ENCODE results near the gene HCRT.

HCRT gene

DNA sequence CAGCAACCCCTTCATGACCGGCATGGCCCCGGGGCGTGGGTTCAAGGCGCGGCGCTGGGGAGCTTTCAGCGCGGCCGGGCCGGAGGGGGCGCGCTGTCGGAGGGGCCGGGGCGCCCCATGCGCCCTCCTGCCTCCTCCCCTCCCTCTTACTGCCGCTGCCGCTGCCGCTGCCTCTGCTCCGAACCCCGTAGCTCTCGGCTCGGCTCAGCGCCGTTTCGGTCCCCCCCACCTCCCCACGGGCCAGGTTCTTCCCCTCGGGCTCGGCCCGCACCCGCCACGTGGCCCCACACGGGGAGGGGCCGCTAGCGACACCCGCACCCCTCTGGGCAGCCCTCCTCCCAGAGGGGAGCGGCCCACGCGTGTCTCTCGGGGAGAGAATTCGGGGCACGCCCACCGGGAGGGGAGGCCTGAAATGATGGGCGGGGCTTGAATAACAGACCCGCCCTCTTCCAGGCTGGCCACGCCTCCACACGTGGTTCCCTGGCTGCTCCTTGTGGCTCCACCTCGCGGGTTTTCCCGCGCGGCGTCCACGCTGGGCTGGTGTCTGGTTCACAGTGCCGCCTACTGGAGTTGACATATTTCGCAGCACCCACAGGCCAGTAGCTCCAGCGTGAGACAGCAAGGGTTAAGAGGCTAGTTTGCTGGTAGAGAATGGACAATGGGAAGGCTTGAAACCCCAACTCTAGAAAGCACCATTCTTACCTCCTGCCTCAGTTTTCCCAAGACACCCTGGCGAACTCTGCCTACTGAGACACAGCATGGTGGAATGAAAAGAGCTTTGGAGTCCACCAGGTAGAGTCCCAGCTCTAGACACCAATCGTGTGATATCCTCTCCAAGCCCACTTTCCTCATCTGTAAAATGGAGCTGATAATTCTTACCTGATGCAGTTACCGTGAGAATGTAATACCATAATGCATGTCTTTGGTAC lies 4.1 kb downstream of the HCRT start, which contains the start of gene KCNH4:
KCNH4 (minus strand) TSS at position 221 of the 929 bp plus-strand sequence; CDS start at position 24, 197 bp downstream.
- in situ Hi-C loops (cut with HindIII; ENCODE audit: low sequenced_read_pairs): no loop called here

GRCh38 chr17:42180411-42180921 lies 4.8 kb downstream of the HCRT start:
- in situ Hi-C loops (cut with HindIII; ENCODE audit: low sequenced_read_pairs): no loop called here

DNA sequence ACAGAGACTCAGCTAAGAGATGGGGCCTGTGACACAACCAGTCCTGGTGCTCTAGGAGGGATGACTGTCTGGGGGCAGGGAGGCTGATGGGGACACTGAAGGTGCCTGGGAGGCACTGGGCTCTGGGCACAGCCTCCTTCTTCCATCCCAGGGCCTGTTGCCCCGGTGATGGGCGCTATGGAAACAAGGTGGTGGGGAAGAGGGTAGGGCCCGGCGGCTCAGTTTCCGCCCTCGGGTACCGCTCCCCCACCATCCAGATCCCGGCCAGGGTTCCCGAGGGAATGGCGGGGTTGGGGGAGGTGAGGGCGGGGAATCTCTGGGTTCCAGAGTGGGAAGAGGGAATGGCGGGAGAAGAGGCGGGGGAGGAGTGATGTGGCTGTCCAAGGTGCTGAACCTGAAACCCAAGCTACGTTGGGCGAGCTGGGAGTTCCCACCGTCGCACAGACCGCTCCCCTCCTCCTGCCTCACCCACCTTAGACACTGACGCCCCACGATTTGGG lies 5.3 kb downstream of the HCRT start:
- in situ Hi-C loops (cut with HindIII; ENCODE audit: low sequenced_read_pairs): loop anchor here (5.0 kb wide), 1 partner anchor 43 kb away; no protein-coding TSS in a partner anchor

DNA sequence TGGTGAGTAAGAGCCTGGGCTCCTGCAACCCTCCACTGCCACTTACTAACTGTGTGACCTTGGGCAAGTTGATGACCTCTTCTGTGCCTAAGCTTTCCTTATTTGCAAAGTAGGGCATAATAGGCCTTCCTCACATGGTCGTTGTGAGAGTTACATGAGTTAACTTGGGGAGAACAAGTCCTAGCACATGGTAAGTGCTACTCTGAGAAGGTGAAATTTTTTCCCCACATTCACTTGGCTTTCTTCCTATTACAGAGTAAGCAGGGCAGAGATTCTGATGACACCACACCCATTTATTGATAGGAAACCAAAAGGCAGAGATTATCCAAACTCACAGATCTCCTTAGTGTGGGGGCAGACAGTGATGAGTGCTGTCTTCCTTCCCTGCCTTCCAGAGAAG lies 5.9 kb downstream of the HCRT start:
- in situ Hi-C loops (cut with HindIII; ENCODE audit: low sequenced_read_pairs): loop anchor here (5.0 kb wide), 1 partner anchor 42 kb away; no protein-coding TSS in a partner anchor

DNA sequence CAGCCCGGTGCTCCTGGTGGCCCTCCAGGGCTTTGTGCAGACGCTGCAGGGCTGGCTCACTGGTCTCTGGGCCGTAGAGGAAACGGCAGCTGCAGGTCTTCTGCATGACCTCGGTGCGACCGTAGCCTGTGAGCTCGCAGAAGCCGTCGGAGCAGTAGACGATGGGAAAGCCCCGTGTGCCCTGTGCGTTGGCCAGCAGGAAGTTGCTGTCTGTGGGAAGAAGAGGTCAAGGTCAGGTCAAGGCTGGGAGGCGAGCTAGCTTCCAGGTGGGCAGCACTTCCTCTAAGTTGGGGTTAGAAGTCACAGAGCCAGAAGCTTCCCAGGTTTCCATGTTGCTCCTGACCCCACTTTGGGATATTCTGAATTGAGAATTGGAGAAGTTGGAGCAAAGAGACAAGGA lies 6.4 kb downstream of the HCRT start:
- in situ Hi-C loops (cut with HindIII; ENCODE audit: low sequenced_read_pairs): loop anchor here (5.0 kb wide), 1 partner anchor 42 kb away; no protein-coding TSS in a partner anchor

DNA sequence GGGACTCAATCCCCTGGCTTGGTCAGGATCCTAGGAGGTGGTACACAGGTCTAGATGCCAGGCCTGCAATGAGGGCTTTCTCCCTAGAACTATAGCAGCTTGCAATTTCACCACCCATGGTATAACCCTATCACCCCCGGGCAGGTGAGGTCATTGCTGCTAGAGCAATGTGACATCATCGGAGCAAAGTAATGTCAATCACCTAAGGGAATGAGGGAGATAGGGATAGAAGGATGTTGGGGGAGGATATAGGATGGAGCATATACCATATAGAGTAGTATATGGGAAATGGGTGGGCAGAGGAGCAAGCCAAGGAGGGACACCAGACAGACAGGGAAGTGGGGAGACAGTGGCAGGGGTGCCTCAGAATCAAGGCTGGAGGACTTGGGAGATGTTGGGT lies 7.6 kb downstream of the HCRT start:
- in situ Hi-C loops (cut with HindIII; ENCODE audit: low sequenced_read_pairs): loop anchor here (5.0 kb wide), 1 partner anchor 40 kb away; no protein-coding TSS in a partner anchor

DNA sequence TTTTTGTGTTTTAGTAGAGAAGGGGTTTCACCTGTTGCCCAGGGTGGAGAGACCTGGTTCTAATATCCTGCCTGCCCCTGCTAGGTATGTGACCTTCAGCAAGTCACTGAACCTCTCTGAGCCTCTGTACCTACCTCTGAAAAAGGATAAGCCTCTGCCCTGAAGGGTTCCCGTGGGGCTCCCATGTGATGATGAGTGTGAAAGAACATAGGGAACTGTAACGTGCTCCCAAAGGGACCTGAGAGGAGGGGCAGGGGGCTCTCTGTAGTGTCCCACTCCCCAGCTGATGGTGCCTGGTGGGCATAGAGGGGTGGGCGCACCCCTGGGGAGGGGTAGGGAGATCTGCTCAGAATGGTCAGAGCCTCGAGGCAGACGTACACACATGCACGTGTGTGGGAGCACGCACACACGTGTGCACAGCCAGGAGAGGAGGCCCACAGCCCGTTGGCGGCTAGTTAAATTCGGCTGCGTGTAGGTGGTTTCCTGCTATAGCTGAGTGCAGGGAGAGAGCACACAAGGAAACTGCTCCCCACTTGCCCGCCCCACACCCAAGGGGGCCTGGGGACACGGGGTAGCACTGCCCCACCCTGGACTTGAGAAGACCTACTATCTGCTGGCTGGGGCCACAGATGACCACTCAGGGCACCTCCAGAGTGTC lies 11.0 kb downstream of the HCRT start:
- in situ Hi-C loops (cut with HindIII; ENCODE audit: low sequenced_read_pairs): loop anchor here (5.0 kb wide), 1 partner anchor 92 kb away; no protein-coding TSS in a partner anchor

GRCh38 chr17:42171831-42172230 lies 13.4 kb downstream of the HCRT start:
- in situ Hi-C loops (cut with HindIII; ENCODE audit: low sequenced_read_pairs): loop anchor here (5.0 kb wide), 1 partner anchor 90 kb away; no protein-coding TSS in a partner anchor

GRCh38 chr17:42169351-42169750 lies 15.9 kb downstream of the HCRT start:
- in situ Hi-C loops (cut with HindIII; ENCODE audit: low sequenced_read_pairs): no loop called here

DNA sequence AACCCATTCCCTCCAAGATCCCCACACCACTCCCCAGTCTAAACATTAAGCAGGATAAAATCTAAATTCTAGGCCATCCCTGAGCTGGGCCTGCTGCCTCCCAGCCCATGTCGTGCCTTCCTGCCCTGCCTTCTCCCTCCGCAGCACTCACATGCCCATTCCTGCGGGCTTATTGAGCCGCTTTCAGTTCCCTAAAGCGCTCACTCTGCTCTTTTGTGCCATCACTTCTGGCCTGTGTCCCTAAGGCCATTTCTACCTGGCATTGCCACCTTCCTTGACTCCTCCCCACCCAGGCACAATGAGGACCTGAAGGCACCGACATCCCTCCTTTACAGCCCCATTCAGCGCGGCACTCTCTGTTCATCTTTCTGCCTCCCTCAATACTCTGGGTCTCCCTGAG lies 17.4 kb downstream of the HCRT start:
- in situ Hi-C loops (cut with HindIII; ENCODE audit: low sequenced_read_pairs): no loop called here

GRCh38 chr17:42166196-42166763 lies 19.0 kb downstream of the HCRT start:
- in situ Hi-C loops (cut with HindIII; ENCODE audit: low sequenced_read_pairs): no loop called here

- in situ Hi-C loops (cut with HindIII; ENCODE audit: low sequenced_read_pairs): no loop called here
These were observed 19.5 kb downstream of the HCRT start for GRCh38 chr17:42165751-42166150.

GRCh38 chr17:42163696-42164407 lies 21.4 kb downstream of the HCRT start:
- in situ Hi-C loops (cut with HindIII; ENCODE audit: low sequenced_read_pairs): no loop called here

GRCh38 chr17:42163113-42163512 lies 22.1 kb downstream of the HCRT start:
- in situ Hi-C loops (cut with HindIII; ENCODE audit: low sequenced_read_pairs): no loop called here

- in situ Hi-C loops (cut with HindIII; ENCODE audit: low sequenced_read_pairs): no loop called here
These were observed 24.7 kb downstream of the HCRT start for GRCh38 chr17:42160531-42160910.

DNA sequence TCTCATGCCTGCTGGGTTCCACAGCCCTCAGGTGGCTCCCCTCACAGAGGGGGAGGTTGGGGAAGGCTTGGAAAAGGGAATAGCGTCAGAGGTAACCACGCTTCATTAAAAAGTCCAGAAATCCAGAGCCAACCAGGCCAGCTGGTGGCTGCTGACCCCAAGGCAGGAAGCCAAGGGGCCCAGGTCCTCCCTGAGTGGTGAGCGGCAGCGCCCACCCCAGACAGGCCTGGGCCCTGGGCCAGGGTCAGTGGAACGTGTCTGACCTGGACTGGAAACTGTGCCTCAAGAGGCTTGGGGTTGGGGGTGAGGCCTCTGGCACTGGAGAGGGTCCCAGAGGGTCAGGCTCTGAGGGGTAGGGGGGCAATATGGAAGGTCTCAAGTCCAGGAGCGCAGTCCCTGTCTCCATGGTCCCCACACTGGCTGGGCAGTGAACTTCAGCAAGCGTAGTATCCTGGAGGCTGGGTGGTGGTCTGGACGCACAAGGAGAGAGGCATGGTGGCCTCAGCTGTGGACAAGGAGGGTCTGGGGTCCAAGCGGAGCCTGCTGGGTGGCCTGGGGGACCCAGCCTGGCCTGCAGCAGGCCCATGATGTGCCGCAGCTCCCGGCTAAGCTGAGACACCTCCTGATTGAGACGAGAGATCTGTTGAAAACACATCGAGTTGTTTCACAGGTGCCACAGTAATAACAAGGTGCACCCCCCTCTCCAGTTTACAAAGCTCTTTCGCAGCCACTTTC lies 25.3 kb downstream of the HCRT start:
- in situ Hi-C loops (cut with HindIII; ENCODE audit: low sequenced_read_pairs): no loop called here

- in situ Hi-C loops (cut with HindIII; ENCODE audit: low sequenced_read_pairs): no loop called here
These were observed 29.6 kb downstream of the HCRT start for GRCh38 chr17:42155614-42156045.

GRCh38 chr17:42153919-42154742 lies 31.1 kb downstream of the HCRT start:
- in situ Hi-C loops (cut with HindIII; ENCODE audit: low sequenced_read_pairs): no loop called here

All from endothelial cell of hepatic sinusoid (primary cell).